Fibroblast of lung (primary cell): ENCODE measurements around the gene CHST1.

Experiments
- CTCF ChIP-seq, 2 donors: IDR thresholded peaks in 1 of 2; conservative IDR thresholded peaks in 1 of 2; 1 replicate in 1 of 2; 2 replicates in 1 of 2; pipeline ENCODE4 v1.5.1; 2011 to 2012; ENCODE audit warnings: low read length in 2 of 2, control low read depth in 1 of 2, inconsistent platforms in 1 of 2, low read depth in 1 of 2, mild to moderate bottlenecking in 1 of 2
- EZH2 ChIP-seq: IDR thresholded peaks from 2 replicates; pipeline ENCODE4 v1.5.1; 2012; ENCODE audit warnings: low read length, control low read depth, mild to moderate bottlenecking; ENCODE audit errors: missing control alignments

- TF ChIP-seq CTCF (conservative IDR thresholded peaks at IDR 0.05 in 1 of 2, IDR thresholded peaks at IDR 0.05 in 1 of 2; ENCODE audit: low read depth in 1 of 2, low read length in 2 of 2) (no peak), EZH2 (no peak)
These were observed 5.1 kb upstream of the CHST1 start for GRCh38 chr11:45670386-45671135.
